Activated B cell treated with CpG ODN at 0.5 μM for 24 hours (primary cell): ENCODE measurements around the gene USF3. TPM values are rescaled to one million over a fixed set of nuclear protein-coding genes. Genes with fewer than 3 reads are reported as not detected.

Experiments
- ATAC-seq: fragments of 200-7000 bp; cut with Tn5 transposase; one replicate; pipeline ENCODE4 v1.10.0; 2021; ENCODE audit warnings: low read depth, mild to moderate bottlenecking, moderate library complexity
- CTCF ChIA-PET: fragments of 350-600 bp; sonication (Branson Sonifier 250); formaldehyde crosslinking; loops from one replicate; lab custom pipeline; 2021; ENCODE audit warnings: antibody characterized with exemption; lab: Charles Lee
- POLR2A ChIA-PET: fragments of 350-600 bp; sonication (Branson Sonifier 250); formaldehyde crosslinking; loops from one replicate; lab custom pipeline; 2021; ENCODE audit warnings: antibody characterized with exemption; lab: Charles Lee
- DNase-seq: peaks from one replicate; pipeline ENCODE4 v3.0.0; 2022
- H3K27ac Mint-ChIP-seq: one replicate; pipeline ENCODE4 v1.8.0; 2020; ENCODE audit warnings: mixed read lengths
- H3K27me3 Mint-ChIP-seq: one replicate; pipeline ENCODE4 v1.8.0; 2021; ENCODE audit warnings: mixed read lengths
- H3K36me3 Mint-ChIP-seq: one replicate; pipeline ENCODE4 v1.8.0; 2021; ENCODE audit warnings: low read depth, mixed read lengths
- H3K4me1 Mint-ChIP-seq: one replicate; pipeline ENCODE4 v1.8.0; 2021; ENCODE audit warnings: mixed read lengths
- H3K4me3 Mint-ChIP-seq: one replicate; pipeline ENCODE4 v1.8.0; 2020; ENCODE audit warnings: mild to moderate bottlenecking, mixed read lengths
- H3K9me3 Mint-ChIP-seq: one replicate; pipeline ENCODE4 v1.8.0; 2020; ENCODE audit warnings: mixed read lengths
- intact Hi-C: fragments of 100-400 bp; cut with micrococcal nuclease; formaldehyde crosslinking; loops from one replicate; pipeline ENCODE4 v1.15.1; 2024
- total RNA-seq: library from RNA; stranded (reverse); gene quantifications from 2 replicates; pipeline ENCODE4 v1.2.3, GENCODE V29; 2022
- TF ChIP-seq, protein P1 (sequence below): fragments of 200-600 bp; IDR thresholded peaks from one replicate; pipeline ENCODE4 v1.8.0; 2022; ENCODE audit warnings: antibody characterized with exemption, mild to moderate bottlenecking

The USF3 gene
- total RNA-seq, 1 donor from 2014 or later, result 25.3 TPM

DNA sequence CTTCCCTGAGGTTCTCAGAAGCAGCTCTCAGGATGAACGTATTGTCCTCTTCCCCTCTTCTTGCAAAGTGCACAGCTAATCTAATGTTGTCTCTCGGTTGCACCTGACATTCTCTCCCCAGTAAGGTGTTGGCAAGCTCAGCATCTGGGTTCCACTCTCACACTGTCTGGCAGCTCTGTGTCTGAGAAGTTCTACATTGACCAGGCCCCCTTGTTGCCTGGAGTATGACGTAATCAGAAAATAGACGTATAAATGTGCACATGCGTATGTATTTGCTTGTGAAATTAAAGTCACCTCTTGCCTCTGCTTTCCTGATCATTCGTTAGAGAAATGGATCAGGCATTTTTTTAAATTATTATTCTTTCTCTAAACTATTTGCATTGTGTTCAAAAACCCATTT, 67.7 kb downstream of the USF3 start:
- H3K27me3 Mint-ChIP-seq, result no peaks in the 10 kb centered on the region
- ATAC-seq (no peak), DNase-seq (no peak)
- H3K27ac Mint-ChIP-seq, result peak overlapping the region; percentile 63
- intact Hi-C loops, result loop anchor here (5.0 kb wide), 2 partner anchors 341 to 491 kb away; no protein-coding TSS in a partner anchor
- CTCF ChIA-PET, result interaction anchor here (1.1 to 3.5 kb wide), 5 partner anchors 31 to 135 kb away, joined by 3 to 21 read pairs (median 7); partner anchors contain the start of gene USF3
- peaks cover 66% of the 10 kb centered on the region for H3K4me1 Mint-ChIP-seq
- no peaks in the 10 kb centered on the region for H3K9me3 Mint-ChIP-seq
- POLR2A ChIA-PET, result no interaction called here
- peaks cover 52% of the 10 kb centered on the region for H3K36me3 Mint-ChIP-seq
- TF ChIP-seq, protein P1, sequence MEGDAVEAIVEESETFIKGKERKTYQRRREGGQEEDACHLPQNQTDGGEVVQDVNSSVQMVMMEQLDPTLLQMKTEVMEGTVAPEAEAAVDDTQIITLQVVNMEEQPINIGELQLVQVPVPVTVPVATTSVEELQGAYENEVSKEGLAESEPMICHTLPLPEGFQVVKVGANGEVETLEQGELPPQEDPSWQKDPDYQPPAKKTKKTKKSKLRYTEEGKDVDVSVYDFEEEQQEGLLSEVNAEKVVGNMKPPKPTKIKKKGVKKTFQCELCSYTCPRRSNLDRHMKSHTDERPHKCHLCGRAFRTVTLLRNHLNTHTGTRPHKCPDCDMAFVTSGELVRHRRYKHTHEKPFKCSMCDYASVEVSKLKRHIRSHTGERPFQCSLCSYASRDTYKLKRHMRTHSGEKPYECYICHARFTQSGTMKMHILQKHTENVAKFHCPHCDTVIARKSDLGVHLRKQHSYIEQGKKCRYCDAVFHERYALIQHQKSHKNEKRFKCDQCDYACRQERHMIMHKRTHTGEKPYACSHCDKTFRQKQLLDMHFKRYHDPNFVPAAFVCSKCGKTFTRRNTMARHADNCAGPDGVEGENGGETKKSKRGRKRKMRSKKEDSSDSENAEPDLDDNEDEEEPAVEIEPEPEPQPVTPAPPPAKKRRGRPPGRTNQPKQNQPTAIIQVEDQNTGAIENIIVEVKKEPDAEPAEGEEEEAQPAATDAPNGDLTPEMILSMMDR, result no peak
- H3K4me3 Mint-ChIP-seq, result no peak overlapping the region

DNA sequence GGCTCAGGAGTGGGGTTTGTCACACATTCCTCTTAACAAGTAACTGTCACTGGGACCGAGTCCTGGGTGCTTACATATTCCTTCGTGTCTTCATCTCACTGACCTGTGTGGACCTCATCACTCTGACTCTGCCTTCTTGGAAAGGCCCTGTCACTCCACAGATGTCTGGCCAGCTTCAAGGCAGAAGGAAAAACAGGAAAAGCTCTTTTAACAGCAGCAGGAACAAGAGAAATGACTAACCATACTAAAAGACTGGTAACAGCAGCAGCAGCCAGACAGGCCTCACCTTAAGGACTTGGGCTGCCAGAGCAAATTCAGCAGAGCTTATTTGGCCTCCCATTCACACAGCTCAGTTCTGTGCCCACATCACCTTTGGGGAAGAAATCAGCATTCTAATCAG, 68.1 kb downstream of the USF3 start:
- H3K27ac Mint-ChIP-seq, result peak overlapping the region; percentile 63
- intact Hi-C loops, result loop anchor here (5.0 kb wide), 2 partner anchors 341 to 491 kb away; no protein-coding TSS in a partner anchor
- CTCF ChIA-PET, result interaction anchor here (1.1 to 3.5 kb wide), 5 partner anchors 31 to 135 kb away, joined by 3 to 21 read pairs (median 7); partner anchors contain the start of gene USF3

DNA sequence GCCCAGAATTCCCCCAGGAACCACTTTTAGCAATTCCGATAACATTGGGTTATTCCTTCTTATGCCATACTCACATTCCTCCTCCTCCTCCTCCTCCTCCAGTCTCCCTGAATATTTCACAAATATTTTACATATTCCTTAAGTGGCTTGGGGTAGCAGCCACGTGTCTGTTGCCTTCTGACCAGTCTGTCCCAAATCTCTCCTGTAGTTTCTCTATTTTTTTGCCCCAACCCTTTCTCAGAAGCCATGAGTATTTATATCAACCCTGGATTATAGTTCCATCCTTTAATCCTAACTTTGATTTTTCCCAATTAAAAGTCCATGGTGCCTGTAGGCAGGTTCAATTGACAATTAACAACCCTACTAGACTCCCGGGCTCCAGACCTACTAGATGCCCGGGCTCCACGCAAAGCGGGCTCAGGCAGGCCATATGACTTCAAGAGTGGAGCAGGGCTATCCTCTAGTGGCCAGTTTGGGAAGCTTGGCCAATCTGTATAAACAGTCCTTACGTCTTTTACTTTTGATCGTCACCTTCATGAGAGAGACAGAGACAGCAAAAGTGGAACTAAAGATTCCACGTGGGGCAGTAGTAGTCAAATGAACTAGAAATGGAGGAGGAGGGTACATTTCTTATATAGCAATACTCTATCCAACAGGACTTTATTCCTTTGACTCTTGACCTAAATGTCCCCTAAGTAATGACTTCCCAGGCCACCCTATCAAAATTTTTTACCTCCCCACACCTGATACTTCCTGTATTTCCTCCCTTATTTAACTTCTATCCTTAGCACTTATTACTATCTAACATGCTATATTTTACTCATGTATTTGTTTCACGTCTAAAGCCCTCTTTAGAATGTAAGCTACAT, 69.7 kb downstream of the USF3 start:
- CTCF ChIA-PET, result interaction anchor here (0.6 to 3.5 kb wide), 4 partner anchors 49 to 338 kb away, joined by 3 to 21 read pairs (median 9); no protein-coding TSS in a partner anchor
- DNase-seq (no peak), ATAC-seq (peak; percentile 90)
- H3K36me3 Mint-ChIP-seq, result peaks cover 55% of the 10 kb centered on the region
- H3K4me1 Mint-ChIP-seq, result peaks cover 57% of the 10 kb centered on the region
- H3K27ac Mint-ChIP-seq, result peak overlapping the region; percentile 87
- POLR2A ChIA-PET, result interaction anchor here (1.0 to 2.1 kb wide), 2 partner anchors 69 to 112 kb away, joined by 3 to 10 read pairs; partner anchors contain the start of genes SPICE1 and USF3
- no peaks in the 10 kb centered on the region for H3K27me3 Mint-ChIP-seq
- H3K9me3 Mint-ChIP-seq, result no peaks in the 10 kb centered on the region
- TF ChIP-seq, protein P1, result no peak
- peak overlapping the region; percentile 84 for H3K4me3 Mint-ChIP-seq
- intact Hi-C loops, result loop anchor here (1.0 to 5.0 kb wide), 10 partner anchors 19 to 575 kb away; partner anchors contain the start of gene USF3

More for the DNA sequence above, 68.1 kb downstream of the USF3 start:
- no peak for DNase-seq
- H3K4me1 Mint-ChIP-seq, result peaks cover 66% of the 10 kb centered on the region
- ATAC-seq, result no peak
- TF ChIP-seq, protein P1, result no peak
- POLR2A ChIA-PET, result interaction anchor here (2.1 kb wide), 1 partner anchor 68 kb away, joined by 10 read pairs; the partner anchor contains the start of gene USF3
- H3K9me3 Mint-ChIP-seq, result no peaks in the 10 kb centered on the region
- H3K27me3 Mint-ChIP-seq, result no peaks in the 10 kb centered on the region
- H3K4me3 Mint-ChIP-seq, result no peak overlapping the region
- peaks cover 55% of the 10 kb centered on the region for H3K36me3 Mint-ChIP-seq

DNA sequence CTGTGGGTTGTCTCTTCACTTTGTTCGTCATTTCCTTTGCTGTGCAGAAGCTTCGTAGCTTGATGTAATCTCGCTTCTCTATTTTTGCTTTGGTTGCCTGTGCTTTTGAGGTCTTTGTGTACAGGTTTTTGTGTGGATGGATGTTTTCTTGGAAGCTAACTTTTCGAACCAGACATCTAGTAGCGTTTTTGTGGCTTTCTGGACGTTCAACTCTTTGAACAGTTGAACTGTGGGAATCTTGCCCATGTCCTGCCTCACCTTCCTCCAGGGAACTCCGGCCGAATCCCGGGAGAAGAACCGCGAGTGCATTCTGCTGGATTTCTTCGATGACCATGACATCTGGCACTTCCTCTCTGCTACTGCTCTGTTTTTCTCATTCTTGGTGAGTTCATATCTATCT, 70.6 kb downstream of the USF3 start:
- no peak for DNase-seq
- Mint-ChIP-seq H3K4me1 (peaks cover 48% of the 10 kb centered on the region), H3K4me3 (peak overlapping the region; percentile 84), H3K27me3 (no peaks in the 10 kb centered on the region), H3K27ac (peak overlapping the region; percentile 87), H3K9me3 (no peaks in the 10 kb centered on the region), H3K36me3 (peaks cover 60% of the 10 kb centered on the region)
- ChIA-PET CTCF (interaction anchor here (1.0 to 1.4 kb wide), 5 partner anchors 18 to 286 kb away, joined by 3 to 5 read pairs (median 3); partner anchors contain the start of gene USF3), POLR2A (interaction anchor here (0.6 to 1.5 kb wide), 5 partner anchors 33 to 843 kb away, joined by 3 to 14 read pairs (median 3); partner anchors contain the start of genes SPICE1 and USF3)
- intact Hi-C loops, result loop anchor here (1.0 to 5.0 kb wide), 9 partner anchors 19 to 575 kb away; partner anchors contain the start of gene USF3
- ATAC-seq, result no peak
- TF ChIP-seq, protein P1, result no peak
